Spleen (tissue), 7 donors: Measurements from ENCODE around the gene LHFPL3.

Experiments used
- POLR2A ChIP-seq, 3 donors: fragments of 450-650 bp; IDR thresholded peaks; one replicate each; pipeline ENCODE4 v1.5.1; 2017; ENCODE audit warnings: antibody characterized with exemption in 3 of 3, mild to moderate bottlenecking in 1 of 3
- POLR2AphosphoS5 ChIP-seq, 3 donors: sonication (generic); formaldehyde crosslinking; IDR thresholded peaks; one replicate each; pipeline ENCODE4 v1.5.1; 2017; ENCODE audit warnings: antibody characterized with exemption in 3 of 3
- TF ChIP-seq, protein P1 (sequence below), 11 experiments: fragments of 200-600 bp in 7 of 11; fragments of 450-650 bp in 4 of 11; sonication (generic) in 4 of 11; IDR thresholded peaks in 8 of 11; conservative IDR thresholded peaks in 3 of 11; 1 replicate in 7 of 11; 2 replicates in 4 of 11; pipeline versions ENCODE4 v1.4.0 to v1.8.0; 2016 to 2021; ENCODE audit warnings: antibody characterized with exemption in 11 of 11, inconsistent platforms in 4 of 11, mild to moderate bottlenecking in 1 of 11
- donor health status: DM: no; HTN: no; CAD: no; lungs with moderate emphysema.
- donor health status: DM: no; HTN: no; CAD: no.
- donor health status: DM: no; HTN: no; CAD: no.

DNA sequence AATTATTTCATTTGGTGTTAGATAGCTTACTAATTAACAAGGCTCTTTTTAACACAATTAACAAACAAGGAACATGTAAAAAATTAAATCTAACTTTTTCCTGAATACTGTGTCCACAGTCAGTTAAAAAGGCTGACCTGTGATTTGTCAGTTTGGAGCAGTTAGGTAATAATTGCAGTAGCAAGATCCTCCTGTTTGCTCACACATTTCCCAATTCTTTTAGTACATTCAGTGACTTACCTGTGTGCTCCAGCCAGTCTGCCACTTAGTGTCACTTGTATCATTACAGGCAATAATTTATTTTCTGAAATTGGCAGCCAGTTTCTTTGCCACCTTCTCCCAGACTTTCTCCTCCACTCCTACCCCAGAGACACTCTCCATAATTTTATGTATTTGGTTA, 66.8 kb downstream of the LHFPL3 start:
- TF ChIP-seq, protein P1, sequence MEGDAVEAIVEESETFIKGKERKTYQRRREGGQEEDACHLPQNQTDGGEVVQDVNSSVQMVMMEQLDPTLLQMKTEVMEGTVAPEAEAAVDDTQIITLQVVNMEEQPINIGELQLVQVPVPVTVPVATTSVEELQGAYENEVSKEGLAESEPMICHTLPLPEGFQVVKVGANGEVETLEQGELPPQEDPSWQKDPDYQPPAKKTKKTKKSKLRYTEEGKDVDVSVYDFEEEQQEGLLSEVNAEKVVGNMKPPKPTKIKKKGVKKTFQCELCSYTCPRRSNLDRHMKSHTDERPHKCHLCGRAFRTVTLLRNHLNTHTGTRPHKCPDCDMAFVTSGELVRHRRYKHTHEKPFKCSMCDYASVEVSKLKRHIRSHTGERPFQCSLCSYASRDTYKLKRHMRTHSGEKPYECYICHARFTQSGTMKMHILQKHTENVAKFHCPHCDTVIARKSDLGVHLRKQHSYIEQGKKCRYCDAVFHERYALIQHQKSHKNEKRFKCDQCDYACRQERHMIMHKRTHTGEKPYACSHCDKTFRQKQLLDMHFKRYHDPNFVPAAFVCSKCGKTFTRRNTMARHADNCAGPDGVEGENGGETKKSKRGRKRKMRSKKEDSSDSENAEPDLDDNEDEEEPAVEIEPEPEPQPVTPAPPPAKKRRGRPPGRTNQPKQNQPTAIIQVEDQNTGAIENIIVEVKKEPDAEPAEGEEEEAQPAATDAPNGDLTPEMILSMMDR (IDR thresholded peaks at IDR 0.05 in 8 of 11, conservative IDR thresholded peaks at IDR 0.05 in 3 of 11): no peak
- TF ChIP-seq POLR2AphosphoS5 (IDR thresholded peaks at IDR 0.05): no peak
- no peak for TF ChIP-seq POLR2A (IDR thresholded peaks at IDR 0.05)
